Erythroblast (primary cell): Measurements from ENCODE around the gene XKRX.

Experiments
- GATA1 ChIP-seq: IDR thresholded peaks from 2 replicates; pipeline ENCODE4 v1.6.1; 2011; ENCODE audit warnings: low read depth, mild to moderate bottlenecking, control low read depth, low read length, moderate library complexity
- POLR2A ChIP-seq: IDR thresholded peaks from 2 replicates; pipeline ENCODE4 v1.6.1; 2011; ENCODE audit warnings: mild to moderate bottlenecking, low read length

- TF ChIP-seq POLR2A (no peak), GATA1 (no peak)
Measured at GRCh38 chrX:100964362-100964761, 35.6 kb upstream of the XKRX start.
